H9 (cell line): ENCODE results near the gene MAP7. TPM values are rescaled to one million over a fixed set of nuclear protein-coding genes. Genes with fewer than 3 reads are reported as not detected.

Source experiments
- DNase-seq: peaks from one replicate; pipeline ENCODE4 v3.0.0-alpha.2; 2017
- H2AFZ ChIP-seq: one replicate; pipeline ENCODE4 v1.6.1; 2013; ENCODE audit warnings: mild to moderate bottlenecking, low read length, control low read depth, moderate library complexity
- H2AK5ac ChIP-seq: 2 replicates; pipeline ENCODE4 v1.6.1; 2013; ENCODE audit warnings: low read length, control low read depth, mixed read lengths; ENCODE audit not compliant: insufficient read length
- H2BK120ac ChIP-seq: one replicate; pipeline ENCODE4 v1.6.1; 2013; ENCODE audit warnings: low read depth, mild to moderate bottlenecking, low read length, control low read depth, inconsistent platforms; ENCODE audit not compliant: poor library complexity, severe bottlenecking
- H2BK12ac ChIP-seq: 2 replicates; pipeline ENCODE4 v1.6.1; 2013; ENCODE audit warnings: low read length, control low read depth, mixed read lengths, low read depth; ENCODE audit not compliant: insufficient read length
- H2BK15ac ChIP-seq: 2 replicates; pipeline ENCODE4 v1.6.1; 2013; ENCODE audit warnings: low read depth, low read length, control low read depth
- H2BK20ac ChIP-seq: one replicate; pipeline ENCODE4 v1.6.1; 2013; ENCODE audit warnings: low read depth, mild to moderate bottlenecking, low read length, control low read depth, inconsistent platforms; ENCODE audit not compliant: poor library complexity, severe bottlenecking
- H2BK5ac ChIP-seq: 2 replicates; pipeline ENCODE4 v1.6.1; 2013; ENCODE audit warnings: low read length, control low read depth, mixed read lengths; ENCODE audit not compliant: insufficient read length
- H3K14ac ChIP-seq: 2 replicates; pipeline ENCODE4 v1.6.1; 2013; ENCODE audit warnings: low read length, control low read depth; ENCODE audit not compliant: insufficient read depth
- H3K18ac ChIP-seq: 2 replicates; pipeline ENCODE4 v1.6.1; 2013; ENCODE audit warnings: low read depth, mild to moderate bottlenecking, mixed read lengths, low read length, control low read depth; ENCODE audit not compliant: insufficient read length
- H3K23ac ChIP-seq: 2 replicates; pipeline ENCODE4 v1.6.1; 2013; ENCODE audit warnings: low read length, control low read depth, mixed read lengths, low read depth; ENCODE audit not compliant: insufficient read length
- H3K23me2 ChIP-seq: 2 replicates; pipeline ENCODE4 v1.6.1; 2013; ENCODE audit warnings: low read depth, mild to moderate bottlenecking, mixed read lengths, low read length, control low read depth; ENCODE audit not compliant: insufficient read length, poor library complexity, severe bottlenecking
- H3K27ac ChIP-seq: 2 replicates; pipeline ENCODE4 v1.5.1; 2013; ENCODE audit warnings: low read length, control low read depth, mixed read lengths, low read depth; ENCODE audit not compliant: insufficient read length
- H3K27me3 ChIP-seq: 2 replicates; pipeline ENCODE4 v1.6.1; 2013; ENCODE audit warnings: low read length, control low read depth, inconsistent platforms; ENCODE audit not compliant: insufficient read depth
- H3K4ac ChIP-seq: 2 replicates; pipeline ENCODE4 v1.6.1; 2013; ENCODE audit warnings: low read depth, mild to moderate bottlenecking, control low read depth, inconsistent platforms, low read length, moderate library complexity
- H3K4me1 ChIP-seq: 2 replicates; pipeline ENCODE4 v1.6.1; 2013; ENCODE audit warnings: low read length, control low read depth, inconsistent platforms; ENCODE audit not compliant: insufficient read depth
- H3K4me2 ChIP-seq: 2 replicates; pipeline ENCODE4 v1.6.1; 2013; ENCODE audit warnings: low read length, control low read depth, mixed read lengths; ENCODE audit not compliant: insufficient read length, insufficient read depth
- H3K56ac ChIP-seq: 2 replicates; pipeline ENCODE4 v1.6.1; 2013; ENCODE audit warnings: low read depth, mild to moderate bottlenecking, mixed read lengths, low read length, control low read depth; ENCODE audit not compliant: insufficient read length
- H3K79me1 ChIP-seq: 2 replicates; pipeline ENCODE4 v1.6.1; 2013; ENCODE audit warnings: low read depth, mild to moderate bottlenecking, moderate library complexity, low read length, control low read depth, inconsistent platforms; ENCODE audit not compliant: insufficient read depth, poor library complexity, severe bottlenecking
- H3K79me2 ChIP-seq: 2 replicates; pipeline ENCODE4 v1.6.1; 2013; ENCODE audit warnings: low read length, control low read depth, inconsistent platforms; ENCODE audit not compliant: insufficient read depth
- H3K9ac ChIP-seq: 2 replicates; pipeline ENCODE4 v1.6.1; 2013; ENCODE audit warnings: low read length, control low read depth, mixed read lengths; ENCODE audit not compliant: insufficient read length; ENCODE audit errors: extremely low read depth
- H3K9me3 ChIP-seq: one replicate; pipeline ENCODE4 v1.6.1; 2013; ENCODE audit warnings: low read depth, low read length, inconsistent platforms; ENCODE audit not compliant: control insufficient read depth
- H3T11ph ChIP-seq: one replicate; pipeline ENCODE4 v1.6.1; 2013; ENCODE audit warnings: mild to moderate bottlenecking, low read length, control low read depth, inconsistent platforms
- H4K20me1 ChIP-seq: one replicate; pipeline ENCODE4 v1.6.1; 2013; ENCODE audit not compliant: control insufficient read depth, insufficient read length, insufficient read depth
- H4K5ac ChIP-seq: 2 replicates; pipeline ENCODE4 v1.6.1; 2013; ENCODE audit warnings: low read depth, mild to moderate bottlenecking, mixed read lengths, low read length, control low read depth; ENCODE audit not compliant: insufficient read length
- H4K8ac ChIP-seq: replicated peaks from 2 replicates; pipeline ENCODE4 v1.6.1; 2013; ENCODE audit warnings: low read length, control low read depth, mixed read lengths, low read depth; ENCODE audit not compliant: insufficient read length
- H4K91ac ChIP-seq: 2 replicates; pipeline ENCODE4 v1.6.1; 2013; ENCODE audit warnings: low read depth, mild to moderate bottlenecking, moderate library complexity, mixed read lengths, low read length, control low read depth; ENCODE audit not compliant: insufficient read length
- H3K27ac Mint-ChIP-seq, 3 experiments: 2 replicates in 2 of 3; 3 replicates in 1 of 3; pipeline ENCODE4 v1.8.0; 2020 to 2021; ENCODE audit warnings: mixed read lengths in 3 of 3, mild to moderate bottlenecking in 1 of 3, moderate library complexity in 1 of 3
- H3K27me3 Mint-ChIP-seq: 2 replicates; pipeline ENCODE4 v1.8.0; 2021; ENCODE audit warnings: low read depth, mild to moderate bottlenecking, moderate library complexity, mixed read lengths
- H3K36me3 Mint-ChIP-seq, 3 experiments: 2 replicates in 2 of 3; 3 replicates in 1 of 3; pipeline ENCODE4 v1.8.0; 2020 to 2021; ENCODE audit warnings: low read depth in 3 of 3, mixed read lengths in 3 of 3; ENCODE audit not compliant: insufficient read depth in 1 of 3
- H3K4me1 Mint-ChIP-seq, 2 experiments: 2 replicates each; pipeline ENCODE4 v1.8.0; 2020; ENCODE audit warnings: mixed read lengths in 2 of 2
- H3K4me3 Mint-ChIP-seq, 2 experiments: 2 replicates in 1 of 2; 3 replicates in 1 of 2; pipeline ENCODE4 v1.8.0; 2020 to 2021; ENCODE audit warnings: mild to moderate bottlenecking in 2 of 2, mixed read lengths in 2 of 2, moderate library complexity in 1 of 2
- H3K9me3 Mint-ChIP-seq, 2 experiments: 2 replicates in 1 of 2; 3 replicates in 1 of 2; pipeline ENCODE4 v1.8.0; 2020; ENCODE audit warnings: mild to moderate bottlenecking in 2 of 2, mixed read lengths in 2 of 2, moderate library complexity in 1 of 2
- WGBS: extraction: QIAGEN DNeasy Blood & Tissue Kit; methylation state at CpG from one replicate; pipeline ENCODE4 v1.1.7; 2013; ENCODE audit warnings: missing lambda C conversion rate, low lambda C conversion rate, mixed read lengths; ENCODE audit not compliant: insufficient read length; ENCODE audit errors: extremely low coverage; 5-methylcytosine and 5-hydroxymethylcytosine counted together
- total RNA-seq: library from RNA; stranded (reverse); gene quantifications from 2 replicates; pipeline ENCODE4 v1.2.1, GENCODE V29; 2021
- TF ChIP-seq, protein P1 (sequence below): fragments of 200-600 bp; sonication (generic); conservative IDR thresholded peaks from 3 replicates; pipeline ENCODE4 v1.8.0; 2021; ENCODE audit warnings: antibody characterized with exemption, mild to moderate bottlenecking

Gene MAP7
- total RNA-seq, 1 experiment from 2014 or later: 51.1 TPM

DNA sequence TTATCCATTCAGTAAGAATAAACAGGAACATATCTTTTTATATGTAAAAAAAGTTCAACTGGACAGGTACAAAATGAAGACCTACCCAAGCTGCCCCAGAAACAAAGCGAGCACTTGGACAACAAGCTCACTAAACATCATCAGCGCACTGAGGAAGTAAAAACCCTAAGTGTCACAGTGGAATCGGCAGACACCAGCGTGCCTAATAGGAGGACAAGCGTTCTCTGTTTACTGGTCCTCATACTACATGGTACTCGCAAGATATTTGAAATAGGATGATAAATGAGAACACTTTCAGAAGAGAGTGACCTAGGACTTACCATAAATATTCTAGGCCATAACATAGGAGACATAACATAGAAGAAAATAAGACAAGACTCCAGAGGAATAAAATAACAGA is 18.2 kb downstream of the MAP7 start:
- H3K27me3 ChIP-seq: no peaks in the 10 kb centered on the region
- peaks cover 7% of the 10 kb centered on the region; the same call in 1 of the 2 replicates for H3K79me2 ChIP-seq
- Mint-ChIP-seq H3K4me1 (peaks cover 62 to 77% of the 10 kb centered on the region in 2 experiments), H3K27ac (peak overlapping the region in 1 of 3 experiments; percentile 11; a peak in 2 of 7 replicates), H3K9me3 (0 out of 5 replicates have a peak, but pooled peaks cover 0 to 3% of the 10 kb centered on the region in 2 experiments), H3K36me3 (peaks cover 1 to 10% (median 7%) of the 10 kb centered on the region in 3 experiments; a peak in 5 of 7 replicates), H3K27me3 (no peaks in the 10 kb centered on the region), H3K4me3 (no peak overlapping the region)
- no peak overlapping the region for H2AFZ ChIP-seq
- no peak overlapping the region for H3K4ac ChIP-seq
- H3K23me2 ChIP-seq: no peaks in the 10 kb centered on the region
- H3K56ac ChIP-seq: no peak overlapping the region
- no peak overlapping the region for H3T11ph ChIP-seq
- no peak overlapping the region for H3K9ac ChIP-seq
- H3K79me1 ChIP-seq: peaks cover 4% of the 10 kb centered on the region
- no peak overlapping the region for H2BK5ac ChIP-seq
- no peak overlapping the region for H3K18ac ChIP-seq
- no peaks in the 10 kb centered on the region for H4K20me1 ChIP-seq
- H4K5ac ChIP-seq: no peak overlapping the region
- no peak overlapping the region for H2BK15ac ChIP-seq
- H3K4me2 ChIP-seq: no peak overlapping the region
- no peak overlapping the region for H2BK20ac ChIP-seq
- H2BK120ac ChIP-seq: no peak overlapping the region
- no peak overlapping the region for H2AK5ac ChIP-seq
- WGBS: no CpG with 5 or more reads among the region's 6 CpGs
- H3K9me3 ChIP-seq: no peaks in the 10 kb centered on the region
- no peak overlapping the region for H2BK12ac ChIP-seq
- TF ChIP-seq, protein P1, sequence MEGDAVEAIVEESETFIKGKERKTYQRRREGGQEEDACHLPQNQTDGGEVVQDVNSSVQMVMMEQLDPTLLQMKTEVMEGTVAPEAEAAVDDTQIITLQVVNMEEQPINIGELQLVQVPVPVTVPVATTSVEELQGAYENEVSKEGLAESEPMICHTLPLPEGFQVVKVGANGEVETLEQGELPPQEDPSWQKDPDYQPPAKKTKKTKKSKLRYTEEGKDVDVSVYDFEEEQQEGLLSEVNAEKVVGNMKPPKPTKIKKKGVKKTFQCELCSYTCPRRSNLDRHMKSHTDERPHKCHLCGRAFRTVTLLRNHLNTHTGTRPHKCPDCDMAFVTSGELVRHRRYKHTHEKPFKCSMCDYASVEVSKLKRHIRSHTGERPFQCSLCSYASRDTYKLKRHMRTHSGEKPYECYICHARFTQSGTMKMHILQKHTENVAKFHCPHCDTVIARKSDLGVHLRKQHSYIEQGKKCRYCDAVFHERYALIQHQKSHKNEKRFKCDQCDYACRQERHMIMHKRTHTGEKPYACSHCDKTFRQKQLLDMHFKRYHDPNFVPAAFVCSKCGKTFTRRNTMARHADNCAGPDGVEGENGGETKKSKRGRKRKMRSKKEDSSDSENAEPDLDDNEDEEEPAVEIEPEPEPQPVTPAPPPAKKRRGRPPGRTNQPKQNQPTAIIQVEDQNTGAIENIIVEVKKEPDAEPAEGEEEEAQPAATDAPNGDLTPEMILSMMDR: no peak
- no peak overlapping the region for H4K8ac ChIP-seq
- no peak overlapping the region for H4K91ac ChIP-seq
- H3K14ac ChIP-seq: no peak overlapping the region
- H3K27ac ChIP-seq: no peak overlapping the region
- no peak for DNase-seq
- peaks cover 1% of the 10 kb centered on the region; the same call in 1 of the 2 replicates for H3K4me1 ChIP-seq
- no peak overlapping the region for H3K23ac ChIP-seq
